Choroid plexus epithelial cell (primary cell): ENCODE data around the gene SPEM1.

Experiments used
- DNase-seq: peaks from one replicate; pipeline ENCODE4 v3.0.0-alpha.2; 2010; ENCODE audit warnings: low read depth
- H3K4me3 ChIP-seq: 2 replicates; pipeline ENCODE4 v1.5.1; 2011; ENCODE audit warnings: low read depth, mild to moderate bottlenecking, control low read depth, low read length, moderate library complexity
- CTCF ChIP-seq: conservative IDR thresholded peaks from 2 replicates; pipeline ENCODE4 v1.5.1; 2011; ENCODE audit warnings: low read depth, mild to moderate bottlenecking, control low read depth, inconsistent platforms, low read length, moderate library complexity

Gene SPEM1

GRCh38 chr17:7437369-7437863, 17.3 kb downstream of the SPEM1 start:
- TF ChIP-seq CTCF: no peak
- peak overlapping the region; percentile 42 for H3K4me3 ChIP-seq
- no peak for DNase-seq

DNA sequence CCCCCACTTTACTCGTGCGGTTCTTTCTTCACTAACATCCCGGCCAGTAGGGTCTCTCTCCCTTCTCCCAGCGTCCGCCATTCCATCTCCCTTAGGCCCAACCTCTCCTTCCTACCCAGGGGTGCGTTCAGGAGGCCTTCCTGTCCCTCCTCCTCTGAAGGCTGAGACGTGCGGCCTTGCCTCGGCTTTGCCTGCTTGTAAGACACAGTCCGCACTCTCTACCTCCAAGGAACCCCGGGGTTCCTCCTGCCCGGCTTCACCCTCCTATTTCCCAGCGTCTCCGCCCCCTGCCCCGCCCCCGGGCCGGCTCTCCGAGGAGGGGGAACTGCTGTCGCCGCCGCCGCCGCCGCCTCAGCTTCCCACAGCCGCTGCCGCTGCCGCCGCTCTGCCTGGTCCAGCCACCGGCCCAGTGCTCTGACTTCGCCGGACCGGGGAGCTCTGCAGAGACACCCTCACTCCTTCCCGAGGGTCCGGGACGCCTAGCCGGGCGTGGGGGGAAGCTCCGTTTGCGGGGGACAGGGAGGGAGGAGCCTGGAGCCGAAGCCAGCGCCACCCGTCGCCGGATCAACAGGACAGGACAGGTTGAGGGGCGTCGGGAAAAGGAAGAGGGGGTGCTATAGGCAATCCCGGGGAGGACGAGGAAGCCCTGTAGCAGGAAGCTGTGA, 18.0 kb downstream of the SPEM1 start:
- DNase-seq: no peak

GRCh38 chr17:7438656-7439460, 18.7 kb downstream of the SPEM1 start:
- H3K4me3 ChIP-seq: peak overlapping the region; percentile 42
- no peak for DNase-seq
- no peak for TF ChIP-seq CTCF

More for the DNA sequence above, 18.0 kb downstream of the SPEM1 start:
- TF ChIP-seq CTCF: no peak
- H3K4me3 ChIP-seq: peak overlapping the region; percentile 42

DNA sequence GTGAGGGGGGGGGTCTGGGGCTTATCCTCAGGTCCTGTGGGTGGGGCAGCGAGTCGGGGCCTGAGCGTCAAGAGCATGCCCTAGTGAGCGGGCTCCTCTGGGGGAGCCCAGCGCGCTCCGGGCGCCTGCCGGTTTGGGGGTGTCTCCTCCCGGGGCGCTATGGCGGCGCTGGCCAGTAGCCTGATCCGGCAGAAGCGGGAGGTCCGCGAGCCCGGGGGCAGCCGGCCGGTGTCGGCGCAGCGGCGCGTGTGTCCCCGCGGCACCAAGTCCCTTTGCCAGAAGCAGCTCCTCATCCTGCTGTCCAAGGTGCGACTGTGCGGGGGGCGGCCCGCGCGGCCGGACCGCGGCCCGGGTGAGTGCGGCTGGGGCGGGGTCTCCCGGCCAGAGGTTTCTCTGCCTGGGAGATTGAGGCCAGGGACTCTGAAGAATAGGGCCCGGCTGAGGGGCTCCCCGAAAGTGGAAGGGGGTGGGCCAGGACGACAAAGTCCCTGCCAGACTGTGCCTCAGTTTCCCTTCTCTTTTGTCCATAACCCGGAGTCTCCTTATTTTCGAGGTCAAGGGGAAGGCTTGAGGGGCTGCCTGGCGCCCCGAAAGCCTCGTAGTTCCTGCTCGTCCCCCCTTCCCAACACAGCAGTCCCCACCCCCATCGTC, 19.5 kb downstream of the SPEM1 start, which contains the start of gene FGF11:
Gene FGF11, plus strand, starts transcription at position 51 of the 651 bp plus-strand sequence. Its CDS starts 109 bp downstream, at position 160.
- no peak for DNase-seq
- H3K4me3 ChIP-seq: peak within 1 kb of the TSS; percentile 51
- no peak for TF ChIP-seq CTCF

GRCh38 chr17:7440113-7440833, 20.1 kb downstream of the SPEM1 start:
- TF ChIP-seq CTCF: no peak
- no peak for DNase-seq
- H3K4me3 ChIP-seq: peak overlapping the region; percentile 51

DNA sequence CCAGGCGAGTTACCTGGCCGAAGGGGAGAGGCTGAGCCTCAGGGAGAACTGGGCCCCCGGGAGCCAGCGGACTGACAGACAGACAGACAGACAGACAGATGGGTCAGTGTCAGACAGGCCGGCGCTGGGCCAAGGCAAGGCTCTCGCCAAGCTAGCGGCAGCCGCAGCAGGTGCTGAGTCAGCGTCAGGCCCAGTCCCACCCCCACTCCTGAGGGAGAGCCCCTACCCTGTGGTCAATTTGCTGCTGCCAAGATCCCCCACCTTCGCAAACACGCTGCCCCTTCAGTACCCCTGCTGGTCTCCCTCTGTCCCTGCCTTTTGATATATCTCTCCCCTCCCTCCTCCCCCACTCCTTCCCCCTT, 20.7 kb downstream of the SPEM1 start:
- peak overlapping the region; percentile 51 for H3K4me3 ChIP-seq
- peak; percentile 39 for DNase-seq
- TF ChIP-seq CTCF: peak; percentile 27
